Effector CD4-positive, alpha-beta T cell (primary cell): Measurements from ENCODE around the gene ENTPD7.
"Not testable (repeated sequence)": the region's sequence is repeated elsewhere in the genome, so short reads cannot be mapped to it uniquely, and the experiment has no call there.

Experiments
- DNase-seq: peaks from one replicate; pipeline ENCODE4 v3.0.0-alpha.2; 2020

The ENTPD7 gene

DNA sequence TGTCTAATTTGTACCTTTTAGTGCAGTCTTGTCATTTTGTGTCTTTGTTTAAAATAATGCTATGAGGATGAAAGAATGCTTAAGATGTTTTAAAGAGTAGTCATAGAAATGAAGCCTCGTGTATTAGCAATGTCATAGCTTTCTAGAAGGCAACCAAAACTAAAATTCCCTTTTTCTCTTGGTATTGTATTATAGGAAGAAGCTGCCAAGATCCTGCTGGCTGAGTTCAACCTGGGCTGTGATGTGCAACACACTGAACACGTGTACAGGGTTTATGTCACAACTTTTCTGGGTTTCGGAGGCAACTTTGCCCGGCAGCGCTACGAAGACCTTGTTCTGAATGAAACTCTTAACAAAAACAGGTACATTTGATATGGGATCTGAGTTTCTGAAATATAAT lies 36.5 kb downstream of the ENTPD7 start:
- no peak for DNase-seq

DNA sequence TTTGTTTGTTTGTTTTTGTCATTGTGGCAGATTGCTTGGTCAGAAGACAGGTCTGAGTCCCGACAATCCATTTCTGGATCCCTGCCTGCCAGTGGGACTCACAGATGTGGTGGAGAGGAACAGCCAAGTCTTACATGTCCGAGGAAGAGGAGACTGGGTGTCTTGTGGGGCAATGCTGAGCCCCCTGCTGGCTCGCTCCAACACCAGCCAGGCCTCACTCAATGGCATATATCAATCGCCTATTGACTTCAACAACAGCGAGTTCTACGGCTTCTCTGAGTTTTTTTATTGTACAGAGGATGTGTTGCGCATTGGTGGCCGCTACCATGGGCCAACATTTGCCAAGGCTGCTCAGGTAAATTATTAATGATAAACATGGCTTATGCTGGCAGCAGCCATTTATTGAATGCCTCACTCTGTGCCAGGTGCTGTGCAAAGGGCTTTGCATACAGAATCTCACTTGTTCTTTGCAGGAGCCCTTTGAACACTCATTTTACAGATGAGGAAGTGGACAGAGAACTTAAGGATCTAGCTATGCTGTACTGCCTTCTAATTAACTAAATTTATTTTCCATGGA lies 39.3 kb downstream of the ENTPD7 start:
- no peak for DNase-seq

DNA sequence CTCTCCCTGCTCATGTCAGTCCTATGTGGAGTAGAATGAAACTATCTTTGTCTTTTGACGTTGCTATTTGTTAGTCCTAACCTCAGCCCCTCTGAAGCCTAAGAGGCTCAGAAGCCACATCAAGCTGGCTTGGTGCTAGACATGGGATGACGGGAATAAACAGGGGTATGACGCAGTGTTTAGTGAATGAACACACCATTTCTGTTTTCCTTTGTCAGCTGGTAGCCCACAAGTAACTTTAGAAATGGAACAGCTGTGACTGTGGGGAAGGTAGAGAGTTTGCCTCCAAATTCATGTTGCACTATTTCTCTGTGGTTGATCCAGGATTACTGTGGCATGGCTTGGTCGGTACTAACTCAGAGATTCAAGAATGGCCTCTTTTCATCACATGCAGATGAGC lies 41.3 kb downstream of the ENTPD7 start:
- no peak for DNase-seq

DNA sequence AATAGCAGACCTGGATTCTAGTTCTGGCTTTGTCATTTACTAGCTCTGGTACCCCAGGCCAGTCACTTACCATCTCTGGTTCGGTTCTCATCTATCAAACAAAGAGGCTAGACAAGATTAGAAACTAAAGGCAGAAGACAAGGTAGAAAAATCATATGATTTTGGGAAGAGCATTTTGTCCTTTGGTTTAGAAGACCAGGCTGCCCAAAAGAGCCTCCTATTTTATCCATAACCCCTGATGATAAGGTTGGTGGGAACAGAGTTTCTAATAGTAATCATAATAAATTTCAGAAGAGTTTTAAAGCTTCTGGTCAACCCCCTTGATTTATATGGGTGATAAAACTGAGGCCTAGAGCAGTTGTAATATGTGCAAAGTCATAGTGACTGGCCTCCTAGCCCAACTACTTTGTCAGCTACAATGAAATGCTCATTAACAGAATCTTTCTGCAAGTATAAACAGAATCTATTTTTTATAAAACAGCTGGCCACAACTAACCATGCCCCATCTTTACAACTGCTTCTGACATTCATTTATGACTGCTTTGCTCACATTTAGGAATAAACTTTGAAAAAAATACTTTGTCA lies 49.2 kb downstream of the ENTPD7 start:
- DNase-seq, result no peak

DNA sequence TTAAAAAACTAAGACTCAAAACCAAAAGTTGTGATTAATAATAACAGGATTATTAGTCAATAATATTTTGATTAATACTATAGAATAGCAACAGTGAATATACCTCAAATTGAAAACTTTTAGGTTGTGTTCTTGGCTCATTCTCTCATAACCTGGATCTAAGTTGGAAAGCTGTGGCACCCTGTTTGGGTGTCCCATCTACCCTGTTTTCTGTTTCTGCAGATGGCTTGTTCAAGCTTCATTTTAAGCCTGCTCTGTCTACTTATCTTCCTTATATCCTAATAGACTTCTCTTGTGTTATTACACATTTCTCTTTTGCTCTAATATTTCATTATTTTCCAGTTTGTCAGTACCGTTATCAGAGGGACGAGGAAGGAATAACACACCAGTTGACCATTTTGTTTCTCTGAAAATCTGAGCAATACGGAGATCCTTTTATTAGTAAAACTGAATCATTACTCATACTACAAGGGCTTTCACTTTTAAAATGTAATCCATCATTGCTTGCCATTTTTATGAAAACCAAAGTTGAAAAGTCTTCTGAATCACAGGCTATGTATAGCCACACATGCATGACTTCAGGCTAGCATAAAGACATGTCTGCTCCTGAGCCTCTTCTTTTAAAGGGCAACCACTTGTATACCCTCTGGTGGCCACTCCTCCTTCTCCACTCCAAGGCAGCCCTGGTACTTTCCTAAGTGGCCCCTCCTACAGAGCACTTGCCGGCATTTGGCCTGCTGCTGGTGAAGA lies 50.3 kb downstream of the ENTPD7 start:
- DNase-seq, result no peak

DNA sequence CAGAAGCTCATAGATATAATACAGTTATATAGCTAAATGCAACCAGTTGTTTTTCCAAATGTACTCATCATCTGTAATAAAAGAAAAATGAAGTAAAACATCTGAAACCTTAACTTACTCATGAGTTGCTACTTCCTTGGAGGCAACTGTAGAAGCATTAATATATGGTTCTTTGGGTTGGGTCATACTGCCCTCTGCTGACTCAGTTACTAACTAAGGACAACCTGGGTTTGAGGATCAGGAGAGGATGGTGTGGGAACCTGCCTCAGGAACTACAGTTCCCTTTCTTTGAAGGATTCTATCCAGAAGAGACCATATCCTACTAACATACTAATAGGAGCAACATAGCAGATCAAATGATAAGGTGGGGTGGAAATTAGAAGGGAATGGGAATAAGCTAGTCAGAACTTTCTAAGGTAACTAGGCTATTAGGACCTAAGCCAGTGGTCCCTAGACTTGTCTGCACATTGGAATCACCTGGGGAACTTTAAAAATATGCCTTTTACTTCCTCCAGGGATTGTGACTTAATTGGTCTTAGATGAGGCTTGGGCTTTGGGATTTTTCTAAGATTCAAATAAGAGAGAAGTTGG lies 51.9 kb downstream of the ENTPD7 start:
- peak; percentile 10 for DNase-seq

DNA sequence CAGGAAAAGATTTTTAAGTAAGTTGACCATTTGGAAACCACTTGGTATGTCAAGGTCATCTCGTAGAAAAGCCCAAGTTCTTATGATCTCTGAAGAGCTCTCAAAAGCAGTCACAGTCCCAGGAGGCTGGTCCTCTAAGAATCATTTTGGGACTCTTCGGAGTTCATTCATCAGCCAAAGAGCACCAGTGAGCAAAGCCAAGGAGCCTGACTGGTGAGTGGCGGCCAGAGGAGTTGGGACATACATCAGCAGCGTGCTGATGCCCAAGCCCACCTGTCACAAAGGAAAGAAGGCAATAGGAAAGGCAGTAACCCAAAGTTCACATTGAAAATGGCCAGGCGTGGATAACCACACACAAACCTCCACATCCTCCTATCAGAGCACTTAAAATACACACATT lies 55.1 kb downstream of the ENTPD7 start:
- no peak for DNase-seq

DNA sequence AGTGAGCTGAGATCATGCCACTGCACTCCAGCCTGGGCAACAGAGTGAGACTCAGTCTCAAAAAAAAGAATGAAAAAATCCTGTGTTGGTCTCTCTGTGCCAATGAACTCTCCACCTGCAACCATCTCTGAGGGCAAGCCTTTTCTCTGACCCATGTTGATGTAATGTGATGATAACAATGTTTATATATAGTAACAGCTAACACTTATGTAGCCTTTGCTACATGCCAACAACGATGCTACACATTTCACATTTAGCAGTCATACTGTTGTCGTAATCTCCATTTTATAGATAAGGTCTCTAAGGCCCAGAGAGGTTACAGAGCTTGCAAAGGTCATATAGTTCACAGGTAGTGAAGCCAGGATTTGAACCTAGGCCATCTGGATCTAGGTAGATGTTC lies 61.1 kb downstream of the ENTPD7 start:
- no peak for DNase-seq

DNA sequence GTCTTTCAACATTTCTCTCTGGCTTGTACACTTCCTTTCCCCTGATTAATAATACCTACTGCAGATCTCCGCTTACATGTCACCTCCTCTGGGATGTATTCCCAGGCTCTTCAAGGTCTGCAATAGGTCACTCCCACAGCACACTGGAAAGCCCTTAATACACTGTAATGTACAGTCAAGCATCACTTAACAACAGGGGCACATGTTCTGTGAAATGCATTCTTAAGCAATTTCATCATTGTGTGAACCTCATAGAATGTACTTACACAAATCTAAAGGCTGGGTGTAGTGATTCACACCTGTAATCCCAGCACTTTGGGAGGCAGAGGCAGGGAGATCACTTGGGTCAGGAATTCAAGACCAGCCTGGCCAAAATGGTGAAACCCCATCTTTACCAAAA lies 70.7 kb downstream of the ENTPD7 start:
- DNase-seq, result no peak

DNA sequence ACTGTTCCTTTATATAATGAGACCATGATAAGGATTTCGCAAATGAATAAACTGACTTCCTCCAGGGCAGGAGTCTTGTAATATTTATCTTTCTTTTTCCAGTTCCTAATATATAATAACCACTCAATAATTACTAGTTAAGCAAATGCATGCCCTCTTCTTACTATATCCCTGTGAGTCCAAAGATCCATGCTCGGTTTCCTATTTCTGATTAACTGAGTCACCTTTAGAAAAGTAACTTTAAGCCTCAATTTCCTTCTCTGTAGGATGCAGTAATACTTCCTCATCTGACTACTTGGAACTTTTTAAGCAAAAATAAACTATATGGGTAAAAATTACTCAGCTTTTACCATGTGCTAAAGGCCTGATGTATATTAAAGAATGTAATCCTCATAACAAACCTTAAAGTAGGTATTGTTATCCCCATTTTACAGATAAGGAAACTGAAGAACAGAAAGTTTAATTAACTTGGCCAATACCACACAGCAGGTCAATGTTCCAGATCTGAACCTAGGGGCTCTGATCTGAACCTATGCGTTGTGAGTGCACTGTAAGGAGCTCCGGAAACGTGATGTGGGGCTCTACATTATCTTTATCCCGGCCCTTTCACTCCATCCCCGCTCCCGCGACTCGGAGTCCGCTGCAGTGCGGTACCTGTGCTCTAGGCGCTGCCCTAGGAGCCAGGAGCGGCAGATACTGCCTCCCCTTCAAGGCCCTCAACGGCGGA lies 72.2 kb downstream of the ENTPD7 start:
- no peak for DNase-seq

DNA sequence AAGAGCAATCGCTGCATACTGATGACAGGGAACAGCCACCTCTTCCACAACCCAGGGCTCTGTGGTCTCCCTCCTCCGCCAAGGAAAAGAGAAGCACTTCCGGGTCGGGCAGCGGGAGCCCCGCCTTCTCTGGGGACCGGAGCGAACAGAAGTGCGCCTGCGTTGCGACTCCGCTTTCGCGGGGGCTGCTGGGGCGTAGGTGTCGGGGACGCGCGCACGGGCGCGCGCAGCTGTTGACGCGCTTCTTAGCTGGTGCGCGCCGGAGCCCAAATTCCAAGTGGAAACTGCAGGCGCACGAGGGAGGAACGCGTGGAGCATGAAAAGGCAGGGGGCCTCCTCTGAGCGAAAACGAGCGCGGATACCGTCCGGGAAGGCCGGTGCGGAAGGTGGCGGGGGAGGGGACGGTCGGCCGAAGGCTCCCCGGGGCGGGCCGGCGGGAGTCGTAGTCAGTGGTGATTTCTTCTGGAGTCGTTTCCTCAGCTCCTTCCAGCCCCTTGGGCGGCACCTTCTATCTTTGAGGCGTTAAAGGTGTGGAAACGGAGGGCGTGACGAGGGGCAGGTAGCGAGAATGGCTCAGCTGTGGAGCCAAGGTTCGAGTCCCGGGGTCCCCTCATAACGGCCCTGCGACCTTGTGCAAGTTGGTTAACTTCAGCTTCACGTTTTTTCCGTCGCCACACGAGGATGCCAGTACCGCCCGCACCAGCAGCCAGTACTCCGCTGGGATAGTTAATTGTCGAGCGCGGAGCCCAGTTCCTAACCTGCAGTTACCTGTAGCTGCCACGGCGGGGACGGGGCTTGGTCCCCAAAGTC lies 72.9 kb downstream of the ENTPD7 start, which contains the start of the genes COX15 and CUTC:
Gene COX15 (minus strand): TSS at position 95 of the 810 bp plus-strand sequence. CDS start 78 bp downstream, at position 17.
Gene CUTC (plus strand): TSS at position 202 of the 810 bp plus-strand sequence. CDS start 115 bp downstream, at position 317.
- DNase-seq, result peak; percentile 94

DNA sequence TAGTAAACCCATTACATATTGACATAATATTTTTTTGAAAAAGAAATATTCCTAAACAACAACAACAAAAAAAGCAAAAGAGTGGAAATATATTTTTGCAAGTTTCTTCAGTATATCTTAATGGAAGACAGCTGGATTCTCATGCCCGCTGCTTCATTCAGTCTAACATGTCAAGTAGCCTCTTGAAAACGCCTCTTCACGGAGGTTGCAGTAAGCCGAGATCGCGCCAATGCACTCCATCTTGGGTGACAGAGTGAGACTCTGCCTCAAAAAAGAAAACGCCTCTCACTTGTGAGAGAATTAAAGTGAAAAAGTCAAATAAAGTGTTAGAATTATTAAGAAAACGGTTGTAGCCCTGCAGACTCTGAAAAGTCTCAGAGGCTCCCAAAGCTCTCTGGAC lies 74.1 kb downstream of the ENTPD7 start:
- DNase-seq, result no peak

DNA sequence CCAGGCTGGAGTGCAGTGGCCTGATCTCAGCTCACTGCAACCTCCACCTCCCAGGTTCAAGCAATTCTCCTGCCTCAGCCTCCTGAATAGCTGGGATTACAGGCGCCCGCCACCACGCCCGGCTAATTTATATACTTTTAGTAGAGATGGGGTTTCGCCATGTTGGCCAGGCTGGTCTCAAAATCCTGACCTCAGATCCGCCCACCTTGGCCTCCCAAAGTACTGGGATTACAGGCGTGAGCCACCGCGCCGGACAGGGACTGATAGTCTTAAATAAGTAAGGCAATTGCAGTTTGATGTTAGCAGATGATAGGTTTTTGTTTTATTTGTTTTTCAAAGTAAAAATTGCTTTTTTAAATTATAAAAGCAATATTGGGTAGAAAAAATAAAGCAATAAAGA lies 74.8 kb downstream of the ENTPD7 start:
- not testable (repeated sequence) for DNase-seq

DNA sequence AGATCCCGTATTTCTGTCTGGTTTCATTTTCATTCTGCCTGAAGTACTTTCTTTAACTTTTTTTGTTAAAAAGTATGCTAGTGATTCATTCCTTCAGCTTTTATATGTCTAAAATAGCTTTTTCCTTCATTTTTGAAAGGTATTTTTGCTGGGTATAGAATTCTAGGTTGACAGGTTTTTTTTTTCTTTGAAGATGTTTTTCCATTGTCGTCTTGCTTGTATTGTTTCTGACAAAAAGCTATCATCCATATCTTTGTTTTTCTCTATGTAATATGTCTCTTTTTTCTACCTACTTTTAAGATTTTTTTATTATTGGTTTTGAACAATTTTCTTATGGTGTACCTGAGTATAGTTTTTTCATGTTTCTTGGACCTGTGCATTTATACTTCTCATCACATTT lies 81.0 kb downstream of the ENTPD7 start:
- DNase-seq, result no peak

DNA sequence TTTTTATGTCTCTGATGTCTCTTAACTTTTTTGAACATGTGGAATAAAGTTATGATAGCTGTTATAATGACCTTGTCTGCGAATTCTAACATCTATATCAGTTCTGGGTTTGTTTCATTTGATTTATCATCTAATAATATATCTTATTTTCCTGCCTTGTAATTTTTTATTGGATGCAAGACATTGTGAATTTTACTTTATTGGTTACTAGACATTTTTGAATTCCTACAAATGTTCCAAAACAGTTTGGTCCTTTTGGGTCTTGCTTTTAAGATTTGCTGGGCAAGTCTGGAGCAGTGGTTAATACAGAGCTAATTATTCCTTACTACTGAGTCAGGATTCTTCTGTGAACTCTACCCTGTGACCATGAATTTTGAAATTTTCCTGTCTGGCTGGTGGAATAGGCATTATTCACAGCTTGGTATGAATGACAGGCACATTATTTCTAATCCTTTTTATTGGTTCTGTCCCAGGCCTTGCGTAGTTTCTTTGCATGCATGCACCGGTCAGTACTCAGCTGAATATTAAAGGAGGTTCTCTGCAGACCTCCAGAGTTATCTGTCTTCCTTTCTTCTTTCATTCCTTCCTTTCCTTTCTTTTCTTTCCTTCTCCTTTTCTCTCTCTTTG lies 81.7 kb downstream of the ENTPD7 start:
- no peak for DNase-seq

DNA sequence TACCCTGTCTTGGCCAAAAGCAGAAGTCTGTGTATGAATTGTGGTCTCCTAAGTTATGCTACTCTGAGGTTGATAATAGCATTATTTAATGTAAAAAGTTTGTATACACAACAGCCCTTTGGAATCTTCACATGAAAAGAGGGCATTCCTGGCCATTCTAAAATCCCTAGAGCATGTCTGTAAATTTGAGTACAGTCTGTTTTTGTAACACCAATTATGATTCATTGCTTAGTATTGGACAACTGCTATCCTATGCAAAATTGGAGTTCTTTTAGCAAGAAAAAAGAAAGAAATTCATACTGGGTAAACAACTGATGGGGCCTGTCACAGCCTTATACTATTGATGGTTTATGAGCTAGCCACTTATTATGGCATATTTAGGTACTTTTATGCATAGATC lies 82.9 kb downstream of the ENTPD7 start:
- no peak for DNase-seq

DNA sequence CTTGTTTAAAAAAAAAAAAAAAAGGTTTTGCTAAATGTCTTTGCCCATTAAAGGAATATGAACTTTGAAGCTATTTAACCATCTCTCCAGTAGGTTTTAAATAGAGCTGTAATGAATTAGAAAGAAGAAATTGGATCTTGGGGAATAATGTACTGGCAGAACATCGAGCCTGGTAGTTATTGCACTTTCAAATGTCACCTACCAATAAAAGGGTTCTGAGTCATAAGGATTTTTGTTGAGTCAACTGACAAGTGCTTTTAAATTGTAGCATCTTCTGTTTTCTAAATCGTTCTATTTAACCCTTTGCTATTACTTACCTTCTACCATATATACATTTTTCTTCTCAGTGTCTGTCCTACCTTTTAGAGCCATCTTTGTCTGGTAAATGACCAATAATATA lies 83.4 kb downstream of the ENTPD7 start:
- DNase-seq, result no peak

DNA sequence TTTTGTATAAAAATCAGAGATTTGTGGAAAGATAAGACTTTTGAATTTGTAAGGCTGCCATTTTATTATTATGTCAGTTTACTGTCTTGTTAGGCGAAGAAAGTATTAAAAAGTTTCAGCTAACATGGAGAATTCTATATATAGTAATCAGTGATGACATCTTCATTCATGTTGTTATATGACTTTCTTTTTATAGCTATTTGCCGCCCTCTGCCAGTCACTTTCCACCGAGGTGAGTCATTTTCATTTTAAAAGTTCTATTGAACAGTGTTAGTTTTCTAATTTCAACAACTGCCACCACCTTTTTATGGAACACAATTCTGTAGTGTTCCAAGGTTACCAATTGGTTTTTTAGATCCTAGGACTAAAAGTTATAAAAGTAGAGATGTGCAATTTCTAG lies 84.5 kb downstream of the ENTPD7 start:
- DNase-seq, result no peak

DNA sequence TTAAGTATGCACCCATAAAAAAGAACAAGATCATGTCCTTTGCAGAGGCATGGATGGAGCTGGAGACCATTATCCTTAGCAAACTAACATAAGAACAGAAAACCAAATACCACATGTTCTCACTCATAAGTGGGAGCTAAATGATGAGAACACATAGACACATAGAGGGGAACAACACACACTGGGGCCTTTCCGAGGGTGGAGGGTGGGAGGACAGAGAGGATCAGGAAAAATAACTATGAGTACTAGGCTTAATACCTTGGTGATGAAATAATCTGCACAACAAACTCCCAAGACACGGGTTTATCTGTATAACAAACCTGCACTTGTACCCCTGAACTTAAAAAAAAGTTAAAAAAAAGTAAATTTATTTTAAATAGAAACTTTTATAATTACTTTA lies 86.9 kb downstream of the ENTPD7 start:
- not testable (repeated sequence) for DNase-seq

DNA sequence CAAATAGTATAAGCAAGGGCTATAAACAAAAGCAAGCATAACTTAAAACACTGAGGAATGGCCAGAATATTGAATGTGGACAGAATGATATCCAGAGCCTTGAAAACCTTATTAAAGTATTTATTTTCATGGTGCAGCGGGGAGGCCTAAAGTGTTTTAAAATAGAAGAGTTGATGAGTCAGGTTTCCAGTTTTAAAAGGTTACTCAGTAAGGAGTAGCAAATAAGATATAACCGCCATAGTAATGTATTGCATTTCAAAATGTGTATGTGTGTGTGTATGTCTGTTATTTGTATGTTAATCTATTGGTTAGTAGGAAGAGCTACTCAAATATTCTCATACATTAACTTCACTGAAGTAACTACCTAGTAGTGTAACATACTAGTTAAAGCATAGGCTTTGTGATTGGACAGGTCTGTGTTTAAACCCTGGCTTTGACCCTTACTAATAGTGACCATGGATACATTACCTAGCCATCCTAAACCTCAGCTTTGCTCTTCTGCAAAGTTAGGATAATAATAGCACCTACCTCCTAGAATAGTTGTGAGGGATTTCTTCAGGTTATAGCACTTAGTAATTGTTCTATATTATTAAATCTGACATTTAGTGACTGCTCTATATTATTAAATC lies 89.6 kb downstream of the ENTPD7 start:
- DNase-seq, result no peak

DNA sequence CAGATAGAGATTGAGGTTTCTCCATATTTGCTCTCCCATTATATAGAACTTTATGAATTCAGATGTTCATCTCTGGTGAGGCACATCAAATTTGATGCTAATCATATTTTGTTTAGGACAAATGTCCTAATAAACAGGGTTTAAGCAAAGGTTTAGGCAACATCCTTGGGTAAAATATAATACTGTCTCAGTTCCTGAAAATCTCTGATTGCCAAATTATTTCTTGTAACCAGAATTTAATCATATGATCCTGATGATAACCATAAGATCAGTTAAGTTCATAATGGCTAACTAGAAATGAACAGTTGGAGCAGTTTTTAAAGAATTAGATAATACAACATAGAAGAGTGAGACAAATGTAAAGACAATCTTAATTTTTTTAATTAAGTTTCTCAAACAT lies 91.3 kb downstream of the ENTPD7 start:
- DNase-seq, result no peak
